ENCODE results near the gene FIBCD1. TPM values are rescaled to one million over a fixed set of nuclear protein-coding genes. Genes with fewer than 3 reads are reported as not detected.

FIBCD1 gene
- total and polyA plus RNA-seq, 2 experiments from 2014 or later: 20.2 to 23.7 TPM

- WGBS, 2 experiments (ENCODE audit: low coverage in 1 of 2, low lambda C conversion rate in 2 of 2, missing lambda C conversion rate in 2 of 2): 93% methylated on average over 33 to 34 of the region's 34 CpGs
- in situ Hi-C loops (cut with MboI): no loop called here
- DNase-seq: no peak
Measured at GRCh38 chr9:130893341-130894101, 45.5 kb downstream of the FIBCD1 start.

GRCh38 chr9:130892477-130893304, 46.4 kb downstream of the FIBCD1 start:
- Histone ChIP-seq H3K4me1 (ENCODE audit: insufficient read depth) (no peaks in the 10 kb centered on the region), H2AFZ (no peak overlapping the region), H3K4me2 (ENCODE audit: unreplicated experiment) (no peak overlapping the region), H3K27ac (no peak overlapping the region), H3F3A (ENCODE audit: insufficient read depth) (peaks cover 9% of the 10 kb centered on the region; the same call in 1 of the 2 replicates), H3K4me3 (no peak overlapping the region), H3K9me3 (ENCODE audit: low read depth) (no peaks in the 10 kb centered on the region), H3K27me3 (replicated peaks; ENCODE audit: insufficient read depth) (no peaks in the 10 kb centered on the region), H4K20me1 (ENCODE audit: insufficient read depth) (no peaks in the 10 kb centered on the region), H3K36me3 (ENCODE audit: low read depth) (peaks cover 33% of the 10 kb centered on the region), H3K79me2 (ENCODE audit: insufficient read depth) (no peaks in the 10 kb centered on the region), H3K9me2 (ENCODE audit: insufficient read depth) (no peaks in the 10 kb centered on the region), H3K9ac (no peak overlapping the region)
- TF ChIP-seq EZH2 (IDR thresholded peaks at IDR 0.05; ENCODE audit: insufficient read depth, poor library complexity, severe bottlenecking): no peak
- no peak for TF ChIP-seq EZH2phosphoT487 (IDR thresholded peaks at IDR 0.05; ENCODE audit: insufficient read depth, low read depth)
- 76 to 77% methylated on average over 24 of the region's 24 CpGs for WGBS, 2 experiments (ENCODE audit: low coverage in 1 of 2, low lambda C conversion rate in 2 of 2, missing lambda C conversion rate in 2 of 2)
- in situ Hi-C loops (cut with MboI): no loop called here
- DNase-seq: no peak

More at GRCh38 chr9:130893341-130894101, 45.5 kb downstream of the FIBCD1 start:
- H4K20me1 ChIP-seq (ENCODE audit: insufficient read depth): no peaks in the 10 kb centered on the region
- H3K4me1 ChIP-seq (ENCODE audit: insufficient read depth): no peaks in the 10 kb centered on the region
- peaks cover 9% of the 10 kb centered on the region; the same call in 1 of the 2 replicates for H3F3A ChIP-seq (ENCODE audit: insufficient read depth)
- peaks cover 27% of the 10 kb centered on the region for H3K36me3 ChIP-seq (ENCODE audit: low read depth)
- no peaks in the 10 kb centered on the region for H3K27me3 ChIP-seq (replicated peaks; ENCODE audit: insufficient read depth)
- TF ChIP-seq EZH2 (IDR thresholded peaks at IDR 0.05; ENCODE audit: insufficient read depth, poor library complexity, severe bottlenecking): no peak
- no peak for TF ChIP-seq EZH2phosphoT487 (IDR thresholded peaks at IDR 0.05; ENCODE audit: insufficient read depth, low read depth)
- no peaks in the 10 kb centered on the region for H3K9me3 ChIP-seq (ENCODE audit: low read depth)
- H3K9ac ChIP-seq: no peak overlapping the region
- no peaks in the 10 kb centered on the region for H3K9me2 ChIP-seq (ENCODE audit: insufficient read depth)
- H3K27ac ChIP-seq: no peak overlapping the region
- no peaks in the 10 kb centered on the region for H3K79me2 ChIP-seq (ENCODE audit: insufficient read depth)
- H2AFZ ChIP-seq: no peak overlapping the region
- H3K4me2 ChIP-seq (ENCODE audit: unreplicated experiment): no peak overlapping the region
- no peak overlapping the region for H3K4me3 ChIP-seq

DNA sequence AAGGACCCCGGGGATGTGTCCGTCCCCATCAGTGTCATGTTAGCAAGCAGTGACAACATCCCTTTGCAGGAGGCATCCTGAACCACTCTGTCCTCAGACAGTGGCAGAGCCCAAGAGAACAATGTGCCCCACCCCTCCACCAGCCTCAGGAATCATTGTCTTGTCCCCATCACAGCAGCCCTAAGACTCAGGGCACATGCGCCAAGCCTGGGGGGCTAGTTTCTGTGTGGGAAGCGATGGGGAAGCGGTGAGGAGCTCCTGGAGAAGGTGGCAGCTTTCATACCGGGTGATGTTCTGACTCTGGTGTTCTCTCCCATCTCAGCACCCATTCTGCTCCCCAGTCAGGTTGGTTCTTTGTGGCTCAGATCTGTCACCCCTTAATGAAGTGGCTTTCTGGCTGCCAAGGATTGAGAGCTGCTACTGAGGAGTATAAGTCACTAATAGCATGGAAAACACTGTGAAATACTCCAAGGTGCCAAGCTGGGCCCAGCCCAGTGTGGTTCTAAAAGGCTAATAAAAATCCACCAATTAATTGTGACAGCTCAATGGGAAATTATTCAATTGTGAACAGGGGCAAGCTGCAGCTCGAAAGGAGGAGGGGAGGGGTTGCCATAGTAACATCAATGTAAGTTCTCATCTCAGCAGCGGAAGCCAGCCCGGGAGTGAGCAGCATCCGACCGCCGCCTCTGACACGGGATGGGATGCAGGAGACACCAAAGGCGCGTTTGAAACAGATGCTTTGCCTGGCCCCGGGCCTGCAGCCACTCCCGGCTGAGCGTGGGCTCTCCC, 47.2 kb downstream of the FIBCD1 start:
- H3F3A ChIP-seq (ENCODE audit: insufficient read depth): peaks cover 15% of the 10 kb centered on the region; the same call in 1 of the 2 replicates
- no peak overlapping the region for H3K4me3 ChIP-seq
- H2AFZ ChIP-seq: no peak overlapping the region
- H3K27ac ChIP-seq: no peak overlapping the region
- peaks cover 40% of the 10 kb centered on the region for H3K36me3 ChIP-seq (ENCODE audit: low read depth)
- H3K9me2 ChIP-seq (ENCODE audit: insufficient read depth): no peaks in the 10 kb centered on the region
- TF ChIP-seq EZH2 (IDR thresholded peaks at IDR 0.05; ENCODE audit: insufficient read depth, poor library complexity, severe bottlenecking) (no peak), EZH2phosphoT487 (IDR thresholded peaks at IDR 0.05; ENCODE audit: insufficient read depth, low read depth) (no peak)
- no peaks in the 10 kb centered on the region for H3K4me1 ChIP-seq (ENCODE audit: insufficient read depth)
- no peak for DNase-seq
- in situ Hi-C loops (cut with MboI): no loop called here
- no peaks in the 10 kb centered on the region for H3K27me3 ChIP-seq (replicated peaks; ENCODE audit: insufficient read depth)
- no peak overlapping the region for H3K4me2 ChIP-seq (ENCODE audit: unreplicated experiment)
- WGBS, 2 experiments (ENCODE audit: low coverage in 1 of 2, low lambda C conversion rate in 2 of 2, missing lambda C conversion rate in 2 of 2): 62 to 64% methylated on average over 18 of the region's 18 CpGs
- no peak overlapping the region for H3K9ac ChIP-seq
- no peaks in the 10 kb centered on the region for H4K20me1 ChIP-seq (ENCODE audit: insufficient read depth)
- no peaks in the 10 kb centered on the region for H3K9me3 ChIP-seq (ENCODE audit: low read depth)
- H3K79me2 ChIP-seq (ENCODE audit: insufficient read depth): peaks cover 8% of the 10 kb centered on the region; the same call in 1 of the 2 replicates
